Large intestine (tissue), 3 donors: Measurements from ENCODE around the gene KCNQ5. TPM values are rescaled to one million over a fixed set of nuclear protein-coding genes. Genes with fewer than 3 reads are reported as not detected.

ENCODE experiments used
- DNase-seq, 2 donors: peaks; one replicate each; pipeline versions ENCODE4 v3.0.0 to v3.0.0-alpha.2; 2013
- H3K27ac ChIP-seq: one replicate; pipeline ENCODE4 v1.5.1; 2013; ENCODE audit warnings: low read length
- H3K27me3 ChIP-seq: 2 replicates; pipeline ENCODE4 v1.6.1; 2013; ENCODE audit warnings: low read length; ENCODE audit not compliant: control insufficient read depth, insufficient read depth
- H3K36me3 ChIP-seq: 2 replicates; pipeline ENCODE4 v1.6.1; 2013; ENCODE audit warnings: low read length; ENCODE audit not compliant: control insufficient read depth, insufficient read depth
- H3K4me1 ChIP-seq: one replicate; pipeline ENCODE4 v1.6.1; 2013; ENCODE audit warnings: low read length; ENCODE audit not compliant: control insufficient read depth, insufficient read depth
- H3K4me3 ChIP-seq: one replicate; pipeline ENCODE4 v1.5.1; 2013; ENCODE audit warnings: low read length
- H3K9me3 ChIP-seq: one replicate; pipeline ENCODE4 v1.6.1; 2013; ENCODE audit warnings: mild to moderate bottlenecking, low read depth, low read length, moderate library complexity; ENCODE audit not compliant: control insufficient read depth
- WGBS: methylation state at CpG from one replicate; pipeline ENCODE4 v1.1.5; 2013; ENCODE audit warnings: low lambda C conversion rate; ENCODE audit not compliant: insufficient coverage; 5-methylcytosine and 5-hydroxymethylcytosine counted together
- polyA plus RNA-seq: library from polyadenylated mRNA; unstranded; fragments of 120-200 nt; gene quantifications from one replicate; pipeline ENCODE4 v1.2.1, GENCODE V29; 2013

Gene KCNQ5
- polyA plus RNA-seq, 1 donor: 3.4 TPM

DNA sequence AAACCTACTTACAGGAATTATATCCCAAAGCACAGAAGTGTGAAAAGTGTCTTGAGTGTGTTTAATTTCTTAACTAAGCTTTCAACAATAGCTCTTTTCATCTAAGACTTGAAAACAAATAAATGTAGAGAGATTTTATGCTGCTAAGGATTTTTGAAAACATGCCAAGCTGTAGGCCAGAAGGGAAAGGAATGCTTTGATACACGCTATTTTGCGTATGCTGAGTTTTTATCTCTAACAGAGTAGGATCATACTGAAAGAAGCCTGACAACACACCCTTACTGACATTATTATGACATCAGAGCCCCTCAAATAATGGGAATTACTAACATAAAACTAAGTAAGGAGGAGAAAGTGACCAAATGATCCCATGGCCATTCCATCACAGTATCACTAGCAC, 338.0 kb downstream of the KCNQ5 start:
- Histone ChIP-seq H3K4me3 (no peak overlapping the region), H3K36me3 (no peaks in the 10 kb centered on the region), H3K9me3 (no peaks in the 10 kb centered on the region), H3K27ac (no peak overlapping the region), H3K27me3 (no peaks in the 10 kb centered on the region), H3K4me1 (no peaks in the 10 kb centered on the region)
- DNase-seq: no peak
- WGBS: no CpG with 5 or more reads among the region's 2 CpGs

DNA sequence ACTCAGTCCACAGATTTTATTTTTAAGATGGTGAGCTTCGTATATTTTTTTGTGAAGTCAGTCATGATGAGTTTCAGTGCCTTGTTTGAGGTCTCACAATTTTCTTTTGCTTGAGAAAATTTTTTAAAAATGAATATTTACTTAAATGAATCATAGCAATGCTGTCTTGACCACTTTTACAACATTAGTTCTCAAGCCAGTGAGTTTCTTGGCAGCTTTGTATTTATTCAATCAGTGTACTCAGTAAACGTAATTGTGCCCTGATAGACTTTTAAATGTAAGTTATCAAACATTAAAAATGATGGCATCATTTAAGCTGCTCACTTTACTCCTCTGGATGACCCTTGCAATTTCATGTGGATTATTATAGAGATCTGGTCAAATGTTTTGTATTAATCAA, 342.1 kb downstream of the KCNQ5 start:
- H3K4me1 ChIP-seq: no peaks in the 10 kb centered on the region
- H3K27ac ChIP-seq: no peak overlapping the region
- WGBS: 100% methylated on average over 1 of the region's 2 CpGs
- H3K36me3 ChIP-seq: no peaks in the 10 kb centered on the region
- H3K27me3 ChIP-seq: no peaks in the 10 kb centered on the region
- DNase-seq: no peak
- H3K4me3 ChIP-seq: no peak overlapping the region
- no peaks in the 10 kb centered on the region for H3K9me3 ChIP-seq

DNA sequence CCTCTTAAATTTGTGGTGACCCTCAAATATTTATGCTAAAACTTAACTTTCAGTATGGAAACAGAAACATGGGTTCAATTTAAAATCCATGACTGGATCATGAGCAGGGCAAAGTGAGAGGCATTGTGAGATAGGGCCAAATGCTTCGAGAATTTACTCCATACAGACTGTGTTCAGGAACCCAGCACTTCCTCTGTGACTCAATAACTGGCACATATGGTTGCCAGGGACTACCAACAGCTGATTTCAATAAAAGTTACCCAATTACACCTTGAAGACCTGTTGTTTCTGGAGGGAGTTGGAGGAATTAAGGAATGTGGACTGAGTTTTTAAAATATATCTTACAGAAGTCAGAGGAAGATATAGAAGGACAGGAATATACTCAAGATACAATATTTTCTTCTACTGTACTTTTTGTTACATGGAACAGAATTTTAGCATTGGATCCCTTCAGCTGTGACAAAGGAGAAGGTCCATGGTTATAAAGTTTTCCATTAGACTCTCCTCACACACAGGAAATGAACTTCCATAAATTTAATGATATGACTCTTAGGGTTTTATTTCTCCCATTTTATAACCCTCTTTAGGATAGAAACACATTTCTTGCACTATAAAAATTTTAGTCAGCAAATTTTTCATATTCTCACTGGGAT, 344.9 kb downstream of the KCNQ5 start:
- Histone ChIP-seq H3K4me3 (no peak overlapping the region), H3K36me3 (no peaks in the 10 kb centered on the region), H3K9me3 (no peaks in the 10 kb centered on the region), H3K27me3 (no peaks in the 10 kb centered on the region), H3K27ac (no peak overlapping the region), H3K4me1 (no peaks in the 10 kb centered on the region)
- DNase-seq: no peak
- WGBS: no CpG with 5 or more reads among the region's 1 CpG

DNA sequence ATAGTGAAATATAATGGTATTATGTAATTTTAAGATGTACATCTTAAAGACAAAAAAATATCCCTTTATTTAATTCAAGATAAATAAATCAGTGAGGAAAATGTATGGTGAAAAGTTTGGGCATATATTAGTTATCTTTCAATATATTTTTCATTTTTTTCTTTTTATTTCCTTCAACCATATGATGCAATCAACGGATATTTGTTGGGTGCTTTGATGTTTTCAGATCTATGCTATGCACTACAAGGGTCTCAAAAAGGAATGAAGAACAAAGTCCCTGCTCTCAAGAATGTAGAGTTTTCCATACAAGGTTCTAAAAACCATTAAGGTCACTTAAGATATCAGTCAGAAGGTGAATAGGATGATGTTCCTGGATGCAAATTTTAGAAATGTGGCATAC, 345.5 kb downstream of the KCNQ5 start:
- Histone ChIP-seq H3K4me1 (no peaks in the 10 kb centered on the region), H3K36me3 (no peaks in the 10 kb centered on the region), H3K4me3 (no peak overlapping the region), H3K27me3 (no peaks in the 10 kb centered on the region), H3K27ac (no peak overlapping the region), H3K9me3 (no peaks in the 10 kb centered on the region)
- WGBS: 100% methylated on average over 1 of the region's 1 CpG
- DNase-seq: no peak

DNA sequence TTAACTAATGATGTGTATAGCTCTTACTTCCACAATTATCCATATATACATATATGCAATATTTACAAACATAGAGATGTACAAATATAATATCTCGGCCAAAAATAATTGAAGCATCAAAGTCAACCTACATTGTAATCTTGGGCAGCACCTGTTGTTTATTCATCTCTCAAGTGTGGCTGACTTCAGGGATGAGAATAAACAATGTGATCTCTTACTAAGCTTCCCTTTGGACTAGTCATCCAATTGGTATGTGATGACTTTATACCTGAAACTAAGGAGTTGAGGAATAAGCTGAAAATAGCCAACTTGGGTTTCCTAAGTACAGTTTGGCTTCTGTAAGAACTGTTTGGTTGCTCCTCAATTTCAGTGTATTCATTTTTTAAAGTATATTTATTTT, 346.8 kb downstream of the KCNQ5 start:
- Histone ChIP-seq H3K4me3 (no peak overlapping the region), H3K9me3 (no peaks in the 10 kb centered on the region), H3K27ac (no peak overlapping the region), H3K27me3 (no peaks in the 10 kb centered on the region), H3K4me1 (no peaks in the 10 kb centered on the region), H3K36me3 (no peaks in the 10 kb centered on the region)
- no CpG with 5 or more reads among the region's 1 CpG for WGBS
- DNase-seq: no peak

DNA sequence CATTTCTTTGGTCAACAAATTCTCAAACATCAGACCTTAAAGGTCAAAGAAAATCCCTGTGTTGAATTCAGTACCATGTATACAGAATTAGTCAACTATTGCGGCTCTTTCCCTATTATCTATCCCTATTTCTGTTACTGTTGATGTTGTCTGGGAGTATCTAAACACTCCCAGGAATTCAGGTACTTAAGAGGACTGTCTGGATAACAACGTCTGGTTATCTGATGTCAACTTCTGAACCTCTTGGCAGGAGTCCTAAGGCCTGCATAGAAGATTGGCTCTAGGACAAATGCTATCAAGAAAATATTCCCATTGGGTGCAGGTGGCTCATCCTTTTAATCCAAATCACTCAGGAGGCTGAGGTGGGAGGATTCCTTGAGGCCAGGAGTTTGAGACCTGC, 347.8 kb downstream of the KCNQ5 start:
- no peak overlapping the region for H3K4me3 ChIP-seq
- no CpG with 5 or more reads among the region's 2 CpGs for WGBS
- no peaks in the 10 kb centered on the region for H3K36me3 ChIP-seq
- no peaks in the 10 kb centered on the region for H3K27me3 ChIP-seq
- H3K4me1 ChIP-seq: no peaks in the 10 kb centered on the region
- H3K9me3 ChIP-seq: no peaks in the 10 kb centered on the region
- no peak overlapping the region for H3K27ac ChIP-seq
- no peak for DNase-seq

DNA sequence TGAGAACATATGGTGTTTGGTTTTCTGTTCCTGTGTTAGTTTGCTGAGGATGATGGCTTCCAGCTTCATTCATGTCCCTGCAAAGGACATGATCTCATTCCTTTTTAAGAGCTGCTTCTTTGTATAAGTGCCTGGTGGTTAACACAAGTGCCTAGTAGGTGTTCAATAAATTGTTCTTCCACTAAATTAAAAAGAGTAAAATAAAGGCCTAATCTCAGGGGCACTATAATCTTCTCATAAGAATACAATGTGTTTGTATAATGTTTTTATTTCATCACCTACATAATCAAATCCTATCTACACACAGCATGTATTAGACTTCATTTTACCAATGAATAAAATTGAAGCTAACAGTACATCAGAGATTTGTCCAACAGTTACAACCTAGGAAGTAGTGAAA, 350.7 kb downstream of the KCNQ5 start:
- Histone ChIP-seq H3K27me3 (no peaks in the 10 kb centered on the region), H3K27ac (no peak overlapping the region), H3K4me3 (no peak overlapping the region), H3K9me3 (no peaks in the 10 kb centered on the region), H3K4me1 (no peaks in the 10 kb centered on the region), H3K36me3 (no peaks in the 10 kb centered on the region)
- no peak for DNase-seq

DNA sequence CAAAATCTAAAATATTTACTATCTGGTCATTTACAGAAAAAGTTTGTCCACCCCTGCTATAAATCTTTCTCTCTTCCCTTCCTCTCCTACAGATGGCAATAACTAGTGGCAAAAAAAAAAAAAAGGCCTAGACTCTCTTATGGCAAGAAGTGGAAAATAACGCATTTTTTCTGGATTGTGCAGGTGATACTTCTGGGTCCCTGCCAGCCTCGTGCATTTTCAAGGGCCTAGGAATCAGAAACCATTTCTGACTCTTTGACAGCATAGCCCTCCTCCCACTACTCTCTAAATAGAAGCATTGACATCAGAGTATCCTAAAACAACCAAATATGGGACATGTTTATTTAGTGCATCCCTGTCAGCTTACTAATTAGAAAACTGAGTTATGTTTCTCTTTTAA, 352.4 kb downstream of the KCNQ5 start:
- WGBS: no CpG with 5 or more reads among the region's 2 CpGs

DNA sequence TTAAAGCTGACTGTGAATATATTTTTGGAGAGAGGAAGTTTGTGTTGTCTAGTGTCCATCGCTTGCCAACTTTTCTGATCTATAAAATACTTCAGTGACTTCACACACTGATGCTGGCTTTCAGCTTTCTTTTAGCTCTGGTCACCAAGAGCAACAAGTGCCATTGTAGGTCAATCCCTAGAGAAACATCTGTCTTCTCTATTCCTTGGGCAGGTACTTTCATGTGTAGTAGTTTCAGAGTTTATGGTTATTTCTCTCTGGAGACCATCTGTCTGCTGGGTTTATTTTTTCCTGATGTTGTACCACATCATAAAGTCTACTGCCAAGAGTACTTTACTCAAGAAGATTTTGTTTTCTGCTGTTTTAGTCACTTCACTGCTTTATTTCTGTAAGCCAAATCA, 353.5 kb downstream of the KCNQ5 start:
- Histone ChIP-seq H3K27ac (no peak overlapping the region), H3K9me3 (no peaks in the 10 kb centered on the region), H3K27me3 (no peaks in the 10 kb centered on the region), H3K4me3 (no peak overlapping the region), H3K4me1 (no peaks in the 10 kb centered on the region), H3K36me3 (no peaks in the 10 kb centered on the region)
- no peak for DNase-seq
- no CpG with 5 or more reads among the region's 1 CpG for WGBS

More for the DNA sequence above, 352.4 kb downstream of the KCNQ5 start:
- Histone ChIP-seq H3K4me1 (no peaks in the 10 kb centered on the region), H3K36me3 (no peaks in the 10 kb centered on the region), H3K4me3 (no peak overlapping the region), H3K9me3 (no peaks in the 10 kb centered on the region), H3K27ac (no peak overlapping the region), H3K27me3 (no peaks in the 10 kb centered on the region)
- no peak for DNase-seq

DNA sequence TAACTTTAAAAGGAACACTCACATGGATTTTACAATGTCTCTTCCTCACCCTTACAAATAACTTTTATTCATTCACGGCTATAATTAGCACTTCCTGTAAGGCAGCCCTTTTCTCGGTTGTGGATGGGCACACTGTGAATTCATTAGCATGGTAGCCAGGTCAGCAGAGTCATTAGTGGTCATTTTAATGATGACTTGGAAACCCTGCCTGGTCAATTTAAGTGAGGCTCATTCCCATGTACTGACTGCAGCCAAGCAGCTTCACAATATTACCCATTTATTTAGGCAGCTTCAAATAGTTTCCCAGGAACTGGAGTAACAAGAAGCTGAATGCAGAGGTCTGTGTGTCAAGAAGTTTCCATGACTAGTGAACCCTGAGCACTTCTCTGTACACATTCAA, 354.6 kb downstream of the KCNQ5 start:
- H3K4me1 ChIP-seq: no peaks in the 10 kb centered on the region
- no peaks in the 10 kb centered on the region for H3K27me3 ChIP-seq
- DNase-seq: no peak
- H3K27ac ChIP-seq: no peak overlapping the region
- WGBS: 69% methylated on average over 2 of the region's 2 CpGs
- H3K9me3 ChIP-seq: no peaks in the 10 kb centered on the region
- no peak overlapping the region for H3K4me3 ChIP-seq
- no peaks in the 10 kb centered on the region for H3K36me3 ChIP-seq

DNA sequence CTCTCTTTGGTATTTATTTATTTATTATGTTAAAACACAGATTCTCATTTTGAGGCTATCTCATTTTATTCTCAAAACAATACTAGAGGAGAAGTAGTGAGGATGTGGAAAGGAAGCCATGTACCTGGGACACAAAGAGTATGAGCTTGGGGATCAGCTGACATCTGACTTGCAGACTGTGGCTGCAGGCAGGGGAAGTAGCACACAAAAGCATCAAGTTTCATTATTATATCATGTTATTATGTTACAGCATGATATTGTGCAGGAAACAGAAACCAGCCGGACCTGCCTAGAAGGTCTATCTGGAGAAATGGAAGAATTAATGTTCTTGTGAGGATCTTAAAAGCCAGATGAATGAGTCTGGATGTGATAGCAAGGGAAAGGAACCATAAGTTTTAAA, 355.2 kb downstream of the KCNQ5 start:
- 80% methylated on average over 1 of the region's 1 CpG for WGBS
- peak in 1 of 2 donors; percentile 4 for DNase-seq
- no peaks in the 10 kb centered on the region for H3K27me3 ChIP-seq
- no peak overlapping the region for H3K27ac ChIP-seq
- H3K4me3 ChIP-seq: no peak overlapping the region
- no peaks in the 10 kb centered on the region for H3K4me1 ChIP-seq
- no peaks in the 10 kb centered on the region for H3K9me3 ChIP-seq
- H3K36me3 ChIP-seq: no peaks in the 10 kb centered on the region
